DMS79 treated with DMSO at 0.1 percent for 48 hours (cell line): Measurements from ENCODE around the gene OR2AT4.
"Not testable (repeated sequence)": the region's sequence is repeated elsewhere in the genome, so short reads cannot be mapped to it uniquely, and the experiment has no call there.

Experiments used
- DNase-seq: peaks from one replicate; lab custom pipeline; 2025; lab: John Stamatoyannopoulos, UW

OR2AT4 gene

DNA sequence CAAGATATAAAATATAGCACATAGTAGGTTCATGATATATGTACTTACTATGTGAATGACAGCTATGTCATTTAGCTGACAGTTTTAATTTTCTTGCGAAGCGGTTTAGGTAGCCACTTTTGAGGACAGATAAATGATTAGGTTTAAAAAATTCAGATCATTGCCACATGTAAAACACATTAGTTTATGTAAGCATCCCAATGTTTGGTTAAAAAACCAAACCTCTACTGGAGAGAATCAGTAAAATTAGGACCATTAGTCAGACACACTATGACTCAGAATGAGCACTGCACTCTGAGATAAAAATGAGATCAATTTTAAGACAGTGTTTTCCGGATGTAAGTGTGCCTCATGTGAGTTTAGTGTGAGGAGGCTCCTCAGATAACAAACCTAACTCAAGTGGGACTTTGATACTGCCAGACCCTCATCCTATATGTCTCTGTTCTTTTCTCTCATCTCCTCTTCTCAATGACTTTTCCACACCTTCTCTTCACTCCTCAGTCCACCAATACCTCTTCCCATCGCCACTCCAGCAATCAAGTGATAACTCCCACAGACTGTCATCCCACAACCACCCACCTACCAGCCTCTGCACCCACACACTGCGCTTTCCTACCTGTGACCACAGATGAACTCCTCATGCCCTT, 6.8 kb upstream of the OR2AT4 start:
- DNase-seq: no peak

DNA sequence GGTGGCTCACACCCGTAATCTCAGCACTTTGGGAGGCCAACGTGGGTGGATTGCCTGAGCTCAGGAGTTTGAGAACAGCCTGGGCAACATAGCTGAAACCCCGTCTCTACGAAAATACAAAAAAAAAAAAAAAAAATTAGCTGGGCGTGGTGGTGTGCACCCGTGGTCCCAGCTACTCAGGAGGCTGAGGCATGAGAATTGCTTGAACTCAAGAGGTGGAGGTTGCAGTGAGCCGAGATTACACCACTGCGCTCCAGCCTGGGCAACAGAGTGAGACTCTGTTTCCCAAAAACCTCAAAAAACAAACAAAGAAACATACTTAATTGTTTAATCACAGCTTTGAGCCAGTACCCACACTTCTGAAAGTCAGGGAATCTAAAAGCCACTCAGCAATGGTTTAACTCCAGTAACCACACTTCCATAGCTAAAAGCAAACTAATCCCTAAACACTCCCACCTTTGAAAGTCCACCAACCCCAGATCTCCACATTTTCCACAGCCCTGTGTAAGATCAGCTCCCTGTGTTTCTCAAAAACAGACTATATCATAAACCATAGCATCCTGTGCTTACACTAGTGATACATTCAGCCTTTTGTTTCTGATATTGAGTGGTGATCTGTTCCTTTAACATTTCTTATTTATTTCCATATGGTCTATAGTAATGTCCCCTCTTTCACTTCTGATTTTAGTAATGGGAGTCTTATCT, 4.9 kb upstream of the OR2AT4 start:
- no peak for DNase-seq

DNA sequence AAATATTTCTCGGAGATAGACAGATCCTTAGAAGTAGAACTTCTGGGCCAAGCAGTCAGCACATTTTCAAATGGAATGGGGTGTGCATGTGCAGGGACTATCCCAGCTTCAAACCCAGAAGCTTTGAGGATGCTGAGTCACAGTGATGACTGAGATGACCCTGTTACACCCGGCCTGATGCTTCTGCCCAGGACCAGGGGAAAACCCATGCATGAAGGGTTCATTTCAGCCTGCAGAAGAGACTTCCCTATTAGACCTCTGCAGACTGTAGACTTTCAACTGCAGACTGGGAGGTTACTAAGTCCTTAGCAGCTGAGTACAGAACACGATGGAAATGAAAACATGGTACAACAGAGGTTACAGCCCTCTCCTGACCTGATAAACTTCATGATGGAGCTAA, 3.6 kb upstream of the OR2AT4 start:
- no peak for DNase-seq

DNA sequence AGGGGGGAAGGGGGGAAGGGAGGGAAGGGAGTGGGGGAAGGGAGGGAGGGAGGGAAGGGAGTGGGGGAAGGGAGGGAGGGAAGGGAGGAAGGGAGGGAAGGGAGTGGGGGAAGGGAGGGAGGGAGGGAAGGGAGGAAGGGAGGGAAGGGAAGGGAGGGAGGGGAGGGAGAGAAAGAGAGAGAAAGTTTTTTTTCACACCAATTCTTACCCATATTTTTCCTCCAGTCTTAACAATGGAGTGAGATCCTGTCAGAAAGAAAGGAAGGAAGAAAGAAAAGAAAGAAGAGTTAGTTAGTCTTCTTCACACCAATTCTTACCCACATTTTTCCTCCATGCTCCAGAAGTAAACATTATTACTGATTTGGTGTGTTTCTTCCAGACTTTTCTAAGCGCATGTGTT, 3.0 kb upstream of the OR2AT4 start:
- no peak for DNase-seq

DNA sequence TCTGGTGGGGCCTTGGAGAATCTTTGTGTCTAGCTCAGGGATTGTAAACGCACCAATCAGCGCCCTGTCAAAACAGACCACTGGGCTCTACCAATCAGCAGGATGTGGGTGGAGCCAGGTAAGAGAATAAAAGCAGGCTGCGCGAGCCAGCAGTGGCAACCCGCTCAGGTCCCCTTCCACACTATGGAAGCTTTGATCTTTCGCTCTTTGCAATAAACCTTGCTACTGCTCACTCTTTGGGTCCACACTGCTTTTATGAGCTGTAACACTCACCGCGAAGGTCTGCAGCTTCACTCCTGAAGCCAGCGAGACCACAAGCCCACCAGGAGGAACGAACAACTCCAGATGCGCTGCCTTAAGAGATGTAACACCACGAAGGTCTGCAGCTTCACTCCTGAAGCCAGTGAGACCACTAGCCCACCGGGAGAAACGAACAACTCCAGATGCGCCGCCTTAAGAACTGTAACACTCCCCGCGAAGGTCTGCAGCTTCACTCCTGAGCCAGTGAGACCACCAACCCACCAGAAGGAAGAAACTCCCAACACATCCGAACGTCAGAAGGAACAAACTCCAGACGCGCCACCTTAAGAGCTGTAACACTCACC, 2.3 kb upstream of the OR2AT4 start:
- DNase-seq: not testable (repeated sequence)

DNA sequence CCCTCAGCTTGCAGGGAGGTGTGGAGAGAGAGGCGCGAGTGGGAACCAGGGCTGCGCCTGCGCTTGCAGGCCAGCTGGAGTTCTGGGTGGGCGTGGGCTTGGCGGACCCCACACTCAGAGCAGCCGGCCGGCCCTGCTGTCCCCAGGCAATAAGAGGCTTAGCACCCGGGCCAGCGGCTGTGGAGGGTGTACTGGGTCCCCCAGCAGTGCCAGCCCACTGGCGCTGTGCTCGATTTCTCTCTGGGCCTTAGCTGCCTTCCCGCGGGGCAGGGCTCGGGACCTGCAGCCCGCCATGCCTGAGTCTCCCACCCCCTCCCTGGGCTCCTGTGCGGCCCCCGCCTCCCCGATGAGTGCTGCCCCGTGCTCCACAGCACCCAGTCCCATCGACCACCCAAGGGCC, 1.5 kb upstream of the OR2AT4 start:
- DNase-seq: not testable (repeated sequence)

DNA sequence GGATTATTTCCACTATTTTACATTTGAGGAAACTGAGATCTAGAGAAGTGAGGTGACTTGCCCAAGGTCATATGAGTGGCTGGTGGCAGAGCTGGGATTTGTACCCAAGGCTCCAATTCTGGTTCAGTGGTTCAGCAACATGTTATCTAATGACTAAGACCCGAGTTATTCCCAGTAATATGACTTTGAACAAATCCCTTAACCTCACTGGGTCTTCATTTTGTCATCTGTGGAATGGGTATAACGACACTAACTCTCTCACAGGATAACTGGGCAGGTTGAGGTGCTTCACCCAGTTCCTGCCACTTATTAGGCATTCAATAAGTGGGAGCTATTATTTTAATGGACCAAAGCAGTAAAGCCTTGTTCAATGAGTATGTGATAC, 489 bp upstream of the OR2AT4 start:
- no peak for DNase-seq

DNA sequence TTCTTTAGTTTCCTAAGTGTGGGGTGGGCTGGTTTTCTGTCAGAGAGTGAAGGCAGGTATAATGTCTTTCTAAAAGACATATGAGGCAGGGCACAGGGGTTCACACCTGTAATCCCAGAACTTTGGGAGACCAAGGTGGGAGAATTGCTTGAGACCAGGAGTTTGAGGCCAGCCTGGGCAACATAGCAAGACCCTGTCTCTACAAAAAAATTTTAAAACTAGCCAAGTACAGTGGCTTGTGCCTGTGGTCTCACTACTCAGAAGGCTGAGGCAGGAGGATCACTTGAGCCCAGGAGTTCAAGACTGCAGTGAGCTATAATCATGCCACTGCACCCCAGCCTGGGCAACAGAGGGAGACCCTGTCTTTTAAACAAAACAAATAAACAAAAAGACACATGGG, 2.3 kb downstream of the OR2AT4 start:
- DNase-seq: not testable (repeated sequence)

DNA sequence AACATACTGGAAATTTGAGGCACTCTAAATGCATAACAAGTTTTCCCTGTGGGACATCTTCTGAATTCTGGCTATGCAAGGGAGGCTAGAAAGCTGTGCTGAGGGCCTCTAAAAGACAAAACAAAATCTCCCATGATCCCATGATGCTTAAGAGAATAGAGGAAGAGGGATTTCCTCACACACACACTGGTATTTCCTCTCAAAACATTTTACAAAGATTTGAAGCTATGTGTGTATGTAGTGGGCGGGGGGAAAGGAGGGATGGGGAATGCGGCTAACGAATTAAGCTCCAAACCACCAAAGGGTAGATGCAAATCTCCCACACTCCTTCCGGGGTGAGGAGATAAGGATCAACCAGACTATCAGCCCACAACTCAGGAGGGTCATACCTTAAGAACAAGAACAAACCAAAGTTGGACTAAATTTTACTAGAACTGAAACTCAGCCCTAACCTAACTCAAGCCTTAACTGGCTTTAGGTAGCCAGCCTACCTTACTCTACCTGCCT, 6.0 kb downstream of the OR2AT4 start:
- no peak for DNase-seq

DNA sequence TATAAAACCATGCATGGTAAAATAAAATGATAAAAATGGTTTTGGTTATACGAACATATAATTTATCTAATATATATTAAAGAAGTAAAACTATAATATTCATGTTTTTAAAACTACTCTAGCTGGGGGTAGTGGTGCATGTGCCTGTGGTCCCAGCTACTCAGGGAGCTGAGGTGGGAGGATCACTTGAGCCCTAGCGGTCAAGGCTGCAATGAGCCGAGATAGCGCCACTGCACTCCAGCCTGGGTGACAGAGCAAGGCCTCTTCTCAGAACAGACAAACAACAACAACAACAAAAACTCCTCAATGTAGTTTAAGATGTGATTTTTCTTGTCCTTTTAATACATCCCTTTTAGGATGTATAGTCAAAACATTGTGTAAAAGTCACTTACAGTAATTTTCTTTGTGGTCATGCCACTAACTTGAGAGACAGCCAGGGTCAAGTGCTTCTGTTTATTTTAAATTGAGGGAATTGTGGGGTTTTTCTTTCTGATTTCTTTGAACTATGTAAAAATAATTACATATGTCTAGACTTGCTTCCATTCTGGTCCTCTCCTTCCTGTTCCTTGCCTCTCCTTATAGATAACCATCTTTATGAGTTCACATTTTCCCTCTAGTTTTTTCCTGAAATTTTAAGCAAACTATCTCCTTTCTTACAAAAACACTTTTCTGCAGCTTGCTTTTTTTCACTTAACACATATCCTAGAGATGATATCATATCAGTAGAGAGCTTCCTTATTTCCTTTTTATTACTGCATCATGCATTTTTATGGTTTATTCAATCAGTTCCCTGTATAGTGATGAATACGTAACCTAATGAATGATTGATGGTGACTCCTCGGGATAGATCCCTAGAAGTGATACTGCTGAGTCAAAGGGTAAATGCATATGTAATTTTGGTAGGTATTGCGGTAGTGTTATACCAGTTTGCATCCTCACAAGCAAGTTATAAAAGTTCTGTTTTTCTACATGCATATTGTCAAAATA, 9.1 kb downstream of the OR2AT4 start:
- no peak for DNase-seq

DNA sequence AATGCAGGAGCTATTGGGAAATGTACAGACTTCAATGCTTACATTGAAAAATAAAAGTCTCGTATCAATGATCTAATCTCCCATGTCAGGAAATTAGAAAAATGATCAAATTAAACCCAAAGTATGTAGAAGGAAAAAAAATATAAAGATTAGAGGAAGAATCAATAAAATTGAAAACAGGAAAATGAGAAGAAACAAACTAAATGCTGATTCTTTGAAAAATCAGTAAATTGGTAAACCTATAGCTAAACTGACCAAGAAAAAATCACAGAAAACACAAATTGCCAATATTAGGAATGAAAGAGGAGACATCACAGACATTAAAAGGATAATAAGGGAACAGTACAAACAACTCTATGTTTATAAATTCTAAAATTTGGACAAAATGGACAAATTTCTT, 11.8 kb downstream of the OR2AT4 start:
- DNase-seq: no peak

DNA sequence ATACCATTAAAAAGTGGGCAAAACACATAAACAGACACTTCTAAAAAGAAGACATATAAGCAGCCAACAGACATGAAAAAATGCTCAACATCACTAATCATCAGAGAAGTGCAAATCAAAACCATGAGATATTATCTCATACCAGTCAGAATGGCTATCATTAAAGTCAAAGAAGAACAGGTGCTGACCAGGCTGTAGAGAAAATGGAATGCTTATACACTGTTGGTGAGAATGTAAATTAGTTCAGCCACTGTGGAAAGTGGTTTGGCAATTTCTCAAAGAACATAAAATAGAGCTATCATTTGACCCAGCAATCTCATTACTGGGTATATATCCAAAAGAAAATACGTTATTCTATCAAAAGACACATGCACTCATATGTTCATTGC, 13.5 kb downstream of the OR2AT4 start:
- no peak for DNase-seq

DNA sequence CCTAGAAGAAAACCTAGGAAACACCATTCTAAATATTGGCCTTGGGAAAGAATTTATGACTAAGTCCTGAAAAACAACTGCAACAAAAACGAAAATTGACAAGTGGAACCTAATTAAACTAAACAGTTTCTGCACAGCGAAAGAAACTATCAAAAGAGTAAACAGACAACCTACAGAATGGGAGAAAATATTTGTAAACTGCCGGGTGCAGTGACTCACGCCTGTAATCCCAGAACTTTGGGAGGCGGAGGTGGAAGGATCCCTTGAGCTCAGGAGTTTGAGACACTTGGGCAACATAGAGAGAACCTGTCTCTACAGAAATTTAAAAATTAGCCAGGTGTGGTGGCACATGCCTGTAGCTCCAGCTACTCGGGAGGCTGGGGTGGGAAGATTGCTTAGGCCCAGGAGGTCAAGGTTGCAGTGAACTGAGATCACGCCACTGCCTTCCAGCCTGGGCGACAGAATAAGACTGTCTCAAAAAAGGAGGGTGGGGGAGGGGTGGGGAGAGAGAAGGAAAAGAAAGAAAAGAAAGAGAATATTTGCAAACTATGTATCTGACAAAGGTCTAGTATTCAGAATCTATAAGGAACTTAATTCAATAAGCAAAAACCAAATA, 14.0 kb downstream of the OR2AT4 start:
- DNase-seq: no peak

DNA sequence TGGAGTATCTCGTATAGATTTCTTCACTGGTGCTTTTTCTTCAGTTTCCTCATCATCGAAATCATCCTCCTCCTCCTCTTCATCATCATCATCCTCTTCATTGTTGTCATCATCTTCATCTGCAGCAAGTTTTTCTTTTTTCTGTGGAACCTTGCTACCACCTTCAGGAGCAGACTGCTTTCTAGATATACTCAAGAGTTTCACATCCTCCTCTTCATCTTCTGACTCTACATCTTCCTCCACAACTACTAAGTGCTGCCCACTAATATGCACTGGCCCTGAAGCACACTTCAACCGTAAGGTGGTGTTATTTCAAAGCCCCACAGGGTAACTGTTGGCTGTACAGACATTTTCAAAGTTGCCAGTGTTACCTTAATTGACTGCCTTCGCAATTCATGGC, 17.1 kb downstream of the OR2AT4 start:
- no peak for DNase-seq

DNA sequence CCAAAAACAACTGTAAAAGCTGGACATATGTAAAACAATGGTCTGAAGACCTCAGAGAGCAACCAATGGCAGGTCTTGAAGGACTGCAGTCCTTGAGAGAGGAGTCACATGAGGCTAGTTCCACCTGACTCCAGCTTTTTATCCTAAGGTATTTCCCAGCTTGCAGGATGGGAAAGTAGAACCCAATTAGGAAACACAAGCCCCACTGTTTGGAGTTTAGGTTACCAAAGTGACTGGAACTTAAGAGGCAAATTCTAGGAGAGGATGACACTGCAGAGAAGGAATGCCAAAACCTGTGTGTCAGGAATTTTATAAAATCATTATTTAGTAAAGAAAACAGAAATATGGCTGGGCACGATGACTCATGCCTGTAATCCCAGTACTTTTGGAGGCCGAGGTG, 18.4 kb downstream of the OR2AT4 start:
- no peak for DNase-seq

DNA sequence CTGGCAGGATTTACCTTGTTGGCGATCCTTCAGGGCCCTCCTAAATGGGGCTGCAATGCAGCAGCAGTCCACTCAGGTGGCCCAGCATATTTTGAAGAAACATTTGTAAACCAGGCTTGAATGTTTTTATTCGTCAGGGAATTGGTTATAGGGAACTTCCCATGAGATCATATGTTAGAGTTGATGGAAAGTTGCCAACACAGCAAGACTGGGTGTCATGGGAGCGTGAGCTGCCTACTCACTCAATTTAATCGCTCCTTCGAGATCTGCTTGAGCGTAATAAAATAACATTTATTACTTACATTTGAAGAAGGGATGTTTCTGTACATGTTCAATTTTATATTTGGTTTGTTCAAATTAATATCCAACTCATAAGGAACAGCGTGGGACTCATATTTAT, 19.4 kb downstream of the OR2AT4 start:
- DNase-seq: peak; percentile 13

DNA sequence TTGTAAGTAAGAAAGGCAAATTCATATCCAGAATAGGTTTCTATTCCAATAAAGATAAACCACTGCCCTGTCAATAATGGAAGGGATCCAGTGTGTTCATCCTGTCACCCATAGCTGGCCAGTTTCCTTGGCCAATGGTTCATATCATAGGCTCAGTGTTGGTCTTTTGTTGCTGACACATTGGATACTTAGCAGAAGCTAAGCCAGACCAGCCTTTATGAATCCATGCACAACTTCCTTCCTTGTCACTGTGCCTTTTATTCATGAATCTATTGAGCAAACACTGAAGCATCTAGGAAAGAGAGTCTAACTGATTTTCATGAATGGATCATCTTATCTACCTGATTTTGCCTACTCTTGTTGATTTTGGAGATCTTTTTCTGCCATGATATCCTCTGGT, 20.0 kb downstream of the OR2AT4 start:
- no peak for DNase-seq

DNA sequence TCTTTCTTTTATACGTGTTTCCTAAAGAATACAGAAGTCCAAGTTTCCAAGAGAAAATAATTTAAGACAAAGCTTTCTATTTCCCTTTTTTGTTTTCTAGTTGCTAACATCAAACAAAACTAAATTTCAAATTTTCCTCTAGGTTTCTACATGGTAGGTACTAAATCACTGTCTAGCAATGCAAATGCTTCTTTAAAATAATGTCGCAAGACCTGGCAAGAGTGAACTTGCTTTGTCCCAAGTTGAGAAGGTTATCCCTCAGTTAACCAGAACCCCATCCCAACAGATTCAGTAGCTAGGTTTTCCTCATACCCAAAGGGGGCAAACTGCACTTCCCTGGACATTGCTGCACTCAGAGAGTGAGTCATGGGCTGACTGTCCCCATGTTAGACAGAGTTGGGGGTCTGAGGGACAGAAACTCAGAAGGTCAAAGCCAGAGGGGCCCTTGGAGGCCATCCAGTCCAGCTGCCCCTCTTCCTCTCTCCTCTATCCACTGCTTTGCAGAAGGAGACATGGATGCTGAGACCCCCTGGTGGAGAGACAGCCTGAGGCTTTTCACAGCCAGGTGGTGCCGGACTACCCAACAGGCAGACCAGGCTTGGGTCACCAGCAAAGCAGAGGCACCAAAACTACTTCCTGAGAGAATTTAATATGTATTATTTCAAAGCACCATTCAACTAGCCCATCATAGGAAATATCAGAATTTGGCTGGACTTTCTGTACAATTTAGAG, 23.1 kb downstream of the OR2AT4 start:
- DNase-seq: no peak

DNA sequence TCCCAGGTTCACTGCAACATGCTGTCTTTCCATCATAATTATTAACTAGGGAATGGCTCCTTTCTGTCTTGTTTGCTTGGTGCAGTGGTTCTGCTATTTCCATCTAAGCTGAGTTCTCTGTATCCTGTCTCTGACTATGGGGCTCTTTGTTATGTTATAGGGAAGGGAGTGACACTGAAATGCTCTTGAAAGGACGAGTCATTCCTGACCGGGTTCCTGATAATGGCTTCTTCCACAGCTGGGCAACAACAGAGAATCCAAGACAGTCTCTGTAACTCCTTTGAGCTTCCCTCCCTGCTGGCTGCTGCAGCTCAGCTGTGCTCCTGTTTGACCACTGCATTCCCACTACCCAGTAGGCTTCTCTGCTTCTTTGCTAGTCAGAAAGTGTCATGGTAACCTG, 24.1 kb downstream of the OR2AT4 start:
- DNase-seq: no peak

DNA sequence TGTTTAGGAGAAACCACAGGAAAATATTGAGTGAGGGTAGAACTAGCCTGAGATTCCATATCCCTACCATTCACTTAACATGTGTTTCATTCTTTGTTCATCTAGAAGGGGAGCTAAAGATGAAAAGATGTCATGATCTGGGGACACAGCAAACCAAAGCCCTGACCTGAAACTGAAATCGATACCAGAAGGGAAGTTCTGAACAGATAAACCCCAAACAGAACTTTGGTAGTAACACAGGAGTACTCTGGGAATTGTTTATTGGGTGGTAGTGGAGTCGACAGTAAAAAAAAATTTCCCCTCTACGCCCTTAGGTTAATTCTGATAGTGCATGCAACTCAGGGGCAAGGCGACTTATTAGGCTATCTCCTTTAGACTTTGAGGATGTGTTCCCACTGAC, 27.2 kb downstream of the OR2AT4 start:
- DNase-seq: no peak

DNA sequence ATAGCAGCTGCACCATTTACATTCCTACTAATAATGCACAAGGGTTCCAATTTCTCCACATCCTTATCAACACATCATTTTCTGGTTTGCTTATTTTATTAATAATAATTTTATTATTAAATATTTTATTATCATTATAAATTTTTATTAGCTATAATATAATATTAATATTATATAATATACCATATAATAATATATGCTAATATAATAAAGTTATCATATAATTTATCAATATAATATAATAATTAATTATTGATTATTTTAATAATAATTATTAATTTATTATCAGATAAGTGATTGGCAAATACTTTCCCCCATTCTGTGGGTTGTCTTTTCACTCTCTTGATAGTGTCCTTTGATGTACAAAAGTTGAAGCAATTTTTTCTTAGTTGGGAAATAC, 27.7 kb downstream of the OR2AT4 start:
- no peak for DNase-seq
